Colonic mucosa (tissue), 4 donors: Measurements from ENCODE around the gene MRPL37. TPM values are rescaled to one million over a fixed set of nuclear protein-coding genes. Genes with fewer than 3 reads are reported as not detected.

ENCODE experiments used
- DNase-seq: peaks from one replicate; pipeline ENCODE4 v3.0.0-alpha.2; 2020
- H3K27ac ChIP-seq: fragments of 200-600 bp; one replicate; pipeline ENCODE4 v1.8.0; 2021
- H3K27me3 ChIP-seq: fragments of 200-600 bp; one replicate; pipeline ENCODE4 v1.8.0; 2021
- H3K36me3 ChIP-seq: fragments of 200-600 bp; one replicate; pipeline ENCODE4 v1.8.0; 2021
- H3K4me1 ChIP-seq: fragments of 200-600 bp; one replicate; pipeline ENCODE4 v1.8.0; 2021; ENCODE audit warnings: mild to moderate bottlenecking
- H3K4me3 ChIP-seq: fragments of 200-600 bp; one replicate; pipeline ENCODE4 v1.8.0; 2021
- H3K9ac ChIP-seq, 2 donors: one replicate each; pipeline ENCODE4 v1.7.0; 2013; ENCODE audit warnings: control low read depth in 2 of 2, low read depth in 2 of 2, low read length in 2 of 2
- H3K9me3 ChIP-seq: fragments of 200-600 bp; one replicate; pipeline ENCODE4 v1.8.0; 2021
- CTCF ChIP-seq: fragments of 200-600 bp; IDR thresholded peaks from one replicate; pipeline ENCODE4 v1.8.0; 2022; ENCODE audit warnings: antibody characterized with exemption, mild to moderate bottlenecking
- intact Hi-C: fragments of 100-400 bp; cut with DNase I; formaldehyde crosslinking; loops from one replicate; pipeline ENCODE4 v1.14.1; 2022
- total RNA-seq, 2 donors: library from RNA; stranded (reverse); fragmentation: NEBNext Ultra II Directional in 1 of 2; extraction: Animal tissue kit (Norgen Biotek cat#: 25700) in 1 of 2; gene quantifications; one replicate each; pipeline ENCODE4 v1.2.1, GENCODE V29; 2021
- donor health status: healthy.
- donor health status: DM: no; HTN: no; CAD: no.
- donor health status: DM: no; HTN: no; CAD: no.

The MRPL37 gene
- total RNA-seq, 2 donors from 2014 or later: 76.7 to 157 TPM

GRCh38 chr1:54180701-54181360 is 19.1 kb upstream of the MRPL37 start:
- no peak for TF ChIP-seq CTCF
- Histone ChIP-seq H3K27me3 (no peaks in the 10 kb centered on the region), H3K9me3 (no peaks in the 10 kb centered on the region), H3K36me3 (no peaks in the 10 kb centered on the region), H3K27ac (no peak overlapping the region), H3K4me1 (no peaks in the 10 kb centered on the region), H3K4me3 (no peak overlapping the region), H3K9ac (no peak overlapping the region)
- no peak for DNase-seq
- intact Hi-C loops: loop anchor here (10.0 kb wide), 1 partner anchor 314 kb away; no protein-coding TSS in a partner anchor

- H3K9ac ChIP-seq: no peak overlapping the region
- H3K9me3 ChIP-seq: no peaks in the 10 kb centered on the region
- no peaks in the 10 kb centered on the region for H3K36me3 ChIP-seq
- no peak overlapping the region for H3K27ac ChIP-seq
- TF ChIP-seq CTCF: no peak
- no peak overlapping the region for H3K4me3 ChIP-seq
- no peak for DNase-seq
- no peaks in the 10 kb centered on the region for H3K4me1 ChIP-seq
- H3K27me3 ChIP-seq: no peaks in the 10 kb centered on the region
- intact Hi-C loops: loop anchor here (10.0 kb wide), 1 partner anchor 309 kb away; no protein-coding TSS in a partner anchor
Measured at GRCh38 chr1:54186056-54186455, 13.9 kb upstream of the MRPL37 start.

GRCh38 chr1:54188291-54188690 is 11.7 kb upstream of the MRPL37 start:
- Histone ChIP-seq H3K9ac (no peak overlapping the region), H3K4me3 (no peak overlapping the region), H3K27me3 (no peaks in the 10 kb centered on the region), H3K4me1 (no peaks in the 10 kb centered on the region), H3K9me3 (no peaks in the 10 kb centered on the region), H3K27ac (no peak overlapping the region), H3K36me3 (no peaks in the 10 kb centered on the region)
- no peak for TF ChIP-seq CTCF
- intact Hi-C loops: loop anchor here (10.0 kb wide), 1 partner anchor 307 kb away; no protein-coding TSS in a partner anchor
- no peak for DNase-seq

GRCh38 chr1:54190526-54190925 is 9.4 kb upstream of the MRPL37 start:
- no peaks in the 10 kb centered on the region for H3K4me1 ChIP-seq
- intact Hi-C loops: loop anchor here (10.0 kb wide), 1 partner anchor 204 kb away; no protein-coding TSS in a partner anchor
- TF ChIP-seq CTCF: no peak
- no peak overlapping the region for H3K9ac ChIP-seq
- no peak for DNase-seq
- no peak overlapping the region for H3K27ac ChIP-seq
- no peaks in the 10 kb centered on the region for H3K27me3 ChIP-seq
- no peaks in the 10 kb centered on the region for H3K36me3 ChIP-seq
- H3K9me3 ChIP-seq: no peaks in the 10 kb centered on the region
- H3K4me3 ChIP-seq: no peak overlapping the region

GRCh38 chr1:54191525-54191924 is 8.4 kb upstream of the MRPL37 start:
- Histone ChIP-seq H3K27ac (no peak overlapping the region), H3K4me3 (no peak overlapping the region), H3K27me3 (no peaks in the 10 kb centered on the region), H3K9ac (no peak overlapping the region), H3K4me1 (no peaks in the 10 kb centered on the region), H3K36me3 (no peaks in the 10 kb centered on the region), H3K9me3 (no peaks in the 10 kb centered on the region)
- intact Hi-C loops: loop anchor here (10.0 kb wide), 1 partner anchor 203 kb away; no protein-coding TSS in a partner anchor
- TF ChIP-seq CTCF: no peak
- no peak for DNase-seq
